ENCODE data around the gene LARP6.

The LARP6 gene

GRCh38 chr15:70793694-70794093 lies 60.3 kb downstream of the LARP6 start:
- DNase-seq (ENCODE audit: low read depth) = no peak

- peak; percentile 71 for DNase-seq (ENCODE audit: low read depth)
Measured at GRCh38 chr15:70792171-70792573, 61.8 kb downstream of the LARP6 start.

- no peak for DNase-seq (ENCODE audit: low read depth)
Measured at GRCh38 chr15:70791259-70791658, 62.7 kb downstream of the LARP6 start.

GRCh38 chr15:70789213-70789612 lies 64.7 kb downstream of the LARP6 start:
- peak; percentile 90 for DNase-seq (ENCODE audit: low read depth)

GRCh38 chr15:70788114-70789049 lies 65.6 kb downstream of the LARP6 start:
- DNase-seq (ENCODE audit: low read depth) = peak; percentile 88

GRCh38 chr15:70786996-70787395 lies 67.0 kb downstream of the LARP6 start:
- DNase-seq (ENCODE audit: low read depth) = no peak

GRCh38 chr15:70783610-70784022 lies 70.3 kb downstream of the LARP6 start:
- peak; percentile 89 for DNase-seq (ENCODE audit: low read depth)

- DNase-seq (ENCODE audit: low read depth) = no peak
Measured at GRCh38 chr15:70783041-70783440, 70.9 kb downstream of the LARP6 start.

- DNase-seq (ENCODE audit: low read depth) = no peak
Measured at GRCh38 chr15:70781236-70781635, 72.7 kb downstream of the LARP6 start.

Data from amniotic epithelial cell (primary cell).